GM12878 (cell line): ENCODE results near the gene CHST8. TPM values are rescaled to one million over a fixed set of nuclear protein-coding genes. Genes with fewer than 3 reads are reported as not detected.

Source experiments
- ATAC-seq: fragments of 200-7000 bp; cut with Tn5 transposase; 3 replicates; pipeline ENCODE4 v1.9.1; 2020; ENCODE audit warnings: mild to moderate bottlenecking, moderate library complexity
- BruUV-seq: library from RNA; stranded (reverse); fragments of 400-500 nt; replicated peaks from 2 replicates; lab custom pipeline; 2021; lab: Mats Ljungman, UMichigan
- CTCF ChIA-PET: fragments of 300-600 bp; sonication (Branson Sonifier 250); formaldehyde crosslinking; extraction: SDS; loops from one replicate; lab custom pipeline; 2021; ENCODE audit warnings: inconsistent platforms; lab: Yijun Ruan, JAX
- POLR2A ChIA-PET: fragments of 350-600 bp; formaldehyde crosslinking; extraction: SDS; loops from one replicate; lab custom pipeline; 2021; ENCODE audit warnings: inconsistent platforms; lab: Charles Lee
- RAD21 ChIA-PET: fragments of 300-600 bp; sonication (Branson Sonifier 250); formaldehyde crosslinking; loops from one replicate; lab custom pipeline; 2023; ENCODE audit warnings: antibody characterized with exemption; ENCODE audit not compliant: unreplicated experiment; lab: Charles Lee
- SMC1A ChIA-PET: fragments of 300-600 bp; sonication (Branson Sonifier 250); formaldehyde crosslinking; loops from one replicate; lab custom pipeline; 2023; ENCODE audit not compliant: unreplicated experiment, uncharacterized antibody; lab: Charles Lee
- DNase-seq: peaks from one replicate; pipeline ENCODE4 v3.0.0-alpha.2; 2011; ENCODE audit warnings: low read depth, low spot score
- FAIRE-seq: peaks from 3 replicates; lab custom pipeline; 2011; peaks lifted over from hg19 to GRCh38; lab: Jason Lieb, UNC
- H2AFZ ChIP-seq: 2 replicates; pipeline ENCODE4 v1.6.0; 2011; ENCODE audit warnings: low read depth, low read length, control low read depth; ENCODE audit not compliant: control insufficient read depth
- H3K27ac ChIP-seq: 2 replicates; pipeline ENCODE4 v1.5.1; 2011; ENCODE audit warnings: control low read depth; ENCODE audit not compliant: control insufficient read depth, insufficient read depth
- H3K27me3 ChIP-seq, 2 experiments: replicated peaks in 1 of 2; 2 replicates each; pipeline versions ENCODE4 v1.6.0 to v1.6.1; 2011; ENCODE audit warnings: low read length in 1 of 2; ENCODE audit not compliant: control insufficient read depth in 2 of 2, insufficient read depth in 2 of 2
- H3K36me3 ChIP-seq, 2 experiments: 2 replicates each; pipeline ENCODE4 v1.5.1; 2011; ENCODE audit warnings: low read length in 1 of 2; ENCODE audit not compliant: control insufficient read depth in 2 of 2, insufficient read depth in 2 of 2
- H3K4me1 ChIP-seq: 2 replicates; pipeline ENCODE4 v1.6.1; 2011; ENCODE audit warnings: mild to moderate bottlenecking, low read length, moderate library complexity, mixed read lengths; ENCODE audit not compliant: control insufficient read depth, insufficient read depth
- H3K4me2 ChIP-seq: 2 replicates; pipeline ENCODE4 v1.6.0; 2011; ENCODE audit warnings: control low read depth; ENCODE audit not compliant: control insufficient read depth, insufficient read depth
- H3K4me3 ChIP-seq: fragments of 200-600 bp; sonication (generic); 2 replicates; pipeline ENCODE4 v1.5.1; 2016
- H3K79me2 ChIP-seq: 2 replicates; pipeline ENCODE4 v1.6.0; 2011; ENCODE audit warnings: low read length; ENCODE audit not compliant: control insufficient read depth, insufficient read depth
- H3K9ac ChIP-seq: 2 replicates; pipeline ENCODE4 v1.8.0; 2011; ENCODE audit warnings: low read length, control low read depth, mixed read lengths; ENCODE audit not compliant: control insufficient read depth, insufficient read depth
- H3K9me3 ChIP-seq: replicated peaks from 3 replicates; pipeline ENCODE4 v1.5.1; 2011; ENCODE audit warnings: mild to moderate bottlenecking, low read length; ENCODE audit not compliant: control insufficient read depth, insufficient read depth
- H4K20me1 ChIP-seq: 2 replicates; pipeline ENCODE4 v1.6.0; 2011; ENCODE audit not compliant: control insufficient read depth, insufficient read depth
- MEF2A ChIP-seq: IDR thresholded peaks from 2 replicates; pipeline ENCODE4 v1.6.1; 2011; ENCODE audit warnings: low read depth, mild to moderate bottlenecking, low read length, moderate library complexity; ENCODE audit not compliant: insufficient read depth
- NR2C2 ChIP-seq: IDR thresholded peaks from 2 replicates; pipeline ENCODE4 v1.6.1; 2011; ENCODE audit warnings: borderline replicate concordance, low read depth; ENCODE audit not compliant: control insufficient read depth, insufficient read length
- PML ChIP-seq: IDR thresholded peaks from 2 replicates; pipeline ENCODE4 v1.6.1; 2012; ENCODE audit warnings: low read length, inconsistent platforms
- POLR2A ChIP-seq: IDR thresholded peaks from 2 replicates; pipeline ENCODE4 v1.6.1; 2011; ENCODE audit warnings: low read depth, mild to moderate bottlenecking, low read length
- WRNIP1 ChIP-seq: IDR thresholded peaks from 2 replicates; pipeline ENCODE4 v1.6.1; 2011; ENCODE audit warnings: low read depth, low read length, improper control_type of control experiment, borderline replicate concordance
- YBX1 ChIP-seq: fragments of 450-650 bp; IDR thresholded peaks from 2 replicates; pipeline ENCODE4 v1.6.1; 2016; ENCODE audit warnings: antibody characterized with exemption
- ZSCAN29 ChIP-seq: fragments of 450-650 bp; IDR thresholded peaks from 2 replicates; pipeline ENCODE4 v1.6.1; 2017; ENCODE audit warnings: mild to moderate bottlenecking, moderate library complexity
- WGBS: methylation state at CpG from one replicate; pipeline ENCODE4 v1.1.6; 2016; ENCODE audit warnings: low lambda C conversion rate; ENCODE audit not compliant: insufficient replicate concordance, insufficient coverage; ENCODE audit errors: missing lambda C conversion rate; 5-methylcytosine and 5-hydroxymethylcytosine counted together
- in situ Hi-C: fragments of 300-500 bp; cut with MboI; formaldehyde crosslinking; loops from 9 replicates; pipeline ENCODE4 v1.14.3; 2018; ENCODE audit warnings: mixed read lengths
- intact Hi-C: fragments of 100-400 bp; cut with micrococcal nuclease; formaldehyde crosslinking; loops from one replicate; pipeline ENCODE4 v1.14.2; 2022; ENCODE audit not compliant: unreplicated experiment
- polyA plus RNA-seq, 11 experiments: library from polyadenylated mRNA; depleted of rRNA in 4 of 11; unstranded in 6 of 11; stranded (reverse) in 5 of 11; fragments of >200 nt; fragmentation: Nextera tagmentation in 4 of 11; fragmentation: Illumina TruSeq in 1 of 11; extraction: Ambion mirVana in 4 of 11; extraction: Trizol in 1 of 11; gene quantifications; 1 replicate in 1 of 11; 2 replicates in 10 of 11; pipeline versions ENCODE4 v1.2.1 to v1.2.3, GENCODE V29; 2011 to 2016; ENCODE audit warnings: inconsistent platforms in 2 of 11, missing spikeins in 2 of 11, low read depth in 1 of 11
- total RNA-seq, 4 experiments: library from RNA; depleted of rRNA in 3 of 4; stranded (reverse); fragments of >200 nt in 3 of 4; fragmentation: Illumina TruSeq in 1 of 4; extraction: Trizol in 1 of 4; gene quantifications; 2 replicates each; pipeline versions ENCODE4 v1.2.1 to v1.2.3, GENCODE V29; 2013 to 2021
- TF ChIP-seq, protein P1 (sequence below): fragments of 450-650 bp; IDR thresholded peaks from 2 replicates; pipeline ENCODE4 v1.6.1; 2014; ENCODE audit warnings: mild to moderate bottlenecking

CHST8 gene
- total and polyA plus RNA-seq, 10 of the 15 experiments (the other 5 are each of a cell fraction or from before 2014, with no cell fraction given) = 0.06 TPM; not detected in 9

DNA sequence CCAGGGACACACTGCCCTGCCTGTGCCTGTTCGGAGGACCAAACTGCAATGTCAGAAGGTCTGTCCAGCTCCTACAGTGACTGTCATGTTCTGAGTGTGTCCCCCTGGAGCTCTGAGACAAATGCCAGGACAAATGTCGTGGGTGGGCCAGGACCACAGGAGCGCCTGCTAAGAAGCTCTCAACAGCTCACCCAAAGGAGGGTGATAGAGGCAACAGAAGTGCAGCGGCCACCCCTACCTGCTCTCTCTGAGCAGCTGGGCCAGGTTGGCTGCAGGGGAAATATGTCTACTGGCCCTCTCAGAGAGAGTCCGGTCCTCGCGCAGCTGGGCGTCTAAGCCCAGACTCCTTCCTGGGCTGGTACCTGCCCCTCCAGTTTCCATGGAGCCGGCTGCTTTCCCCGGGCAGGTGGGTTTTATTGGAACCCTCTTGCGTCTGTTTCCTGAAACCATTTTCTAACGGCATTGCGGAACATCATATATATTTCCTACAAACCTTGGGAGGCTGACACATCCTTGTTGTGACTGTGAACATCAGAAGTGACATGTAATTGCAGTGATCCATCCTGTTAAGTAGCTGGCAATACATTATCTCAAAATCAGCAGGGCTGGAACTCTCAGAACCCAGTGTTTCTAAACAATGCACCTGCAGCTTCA, 78.1 kb downstream of the CHST8 start:
- TF ChIP-seq WRNIP1 = no peak
- no peak for TF ChIP-seq MEF2A
- TF ChIP-seq, protein P1, sequence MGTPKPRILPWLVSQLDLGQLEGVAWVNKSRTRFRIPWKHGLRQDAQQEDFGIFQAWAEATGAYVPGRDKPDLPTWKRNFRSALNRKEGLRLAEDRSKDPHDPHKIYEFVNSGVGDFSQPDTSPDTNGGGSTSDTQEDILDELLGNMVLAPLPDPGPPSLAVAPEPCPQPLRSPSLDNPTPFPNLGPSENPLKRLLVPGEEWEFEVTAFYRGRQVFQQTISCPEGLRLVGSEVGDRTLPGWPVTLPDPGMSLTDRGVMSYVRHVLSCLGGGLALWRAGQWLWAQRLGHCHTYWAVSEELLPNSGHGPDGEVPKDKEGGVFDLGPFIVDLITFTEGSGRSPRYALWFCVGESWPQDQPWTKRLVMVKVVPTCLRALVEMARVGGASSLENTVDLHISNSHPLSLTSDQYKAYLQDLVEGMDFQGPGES = no peak
- TF ChIP-seq PML = no peak
- WGBS = 55% methylated on average over 13 of the region's 13 CpGs
- H4K20me1 ChIP-seq = no peaks in the 10 kb centered on the region
- no peak overlapping the region for H3K9ac ChIP-seq
- no peak overlapping the region for H2AFZ ChIP-seq
- no peaks in the 10 kb centered on the region; a peak in 1 of 4 replicates for H3K27me3 ChIP-seq
- H3K4me3 ChIP-seq = no peak overlapping the region
- H3K4me1 ChIP-seq = no peaks in the 10 kb centered on the region
- H3K79me2 ChIP-seq = no peaks in the 10 kb centered on the region
- FAIRE-seq (no peak), ATAC-seq (no peak), DNase-seq (no peak)
- RAD21 ChIA-PET = no interaction called here
- CTCF ChIA-PET = no interaction called here
- no peak overlapping the region for H3K4me2 ChIP-seq
- SMC1A ChIA-PET = no interaction called here
- BruUV-seq = no TSS peak
- H3K36me3 ChIP-seq = no peaks in the 10 kb centered on the region
- POLR2A ChIA-PET = no interaction called here
- no peaks in the 10 kb centered on the region for H3K9me3 ChIP-seq
- in situ Hi-C loops = no loop called here
- intact Hi-C loops = no loop called here
- H3K27ac ChIP-seq = no peak overlapping the region

DNA sequence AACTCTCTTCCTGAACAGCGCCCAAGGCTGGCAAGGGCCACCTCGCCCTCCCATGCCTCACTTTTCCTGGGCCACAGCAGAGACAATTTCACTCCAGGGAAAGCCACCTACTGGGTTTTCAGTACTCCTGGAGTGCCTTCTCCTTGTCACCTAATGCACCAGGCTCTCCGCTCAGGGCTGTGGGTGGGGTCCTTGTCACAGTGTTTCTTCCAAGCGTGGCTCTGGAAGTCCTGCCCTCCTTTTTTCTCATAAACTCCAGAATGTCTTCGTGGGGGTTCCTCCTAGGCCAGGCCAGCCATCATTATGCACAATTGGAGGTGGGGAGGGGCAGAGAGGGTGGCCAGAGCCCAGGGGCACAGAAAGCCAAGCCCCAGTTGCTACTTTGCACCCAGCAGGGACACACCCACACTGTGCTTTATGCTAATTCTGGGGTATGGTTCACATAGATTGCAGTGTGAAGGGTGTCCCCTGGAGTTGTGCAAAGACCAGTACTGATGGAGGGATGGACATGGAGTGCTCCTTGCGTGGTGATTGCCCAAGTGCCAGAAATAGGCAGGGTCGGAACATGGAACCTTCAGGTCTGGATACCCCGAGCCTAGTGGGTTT, 78.8 kb downstream of the CHST8 start:
- Histone ChIP-seq H4K20me1 (no peaks in the 10 kb centered on the region), H3K79me2 (no peaks in the 10 kb centered on the region), H3K4me2 (no peak overlapping the region), H3K27ac (no peak overlapping the region), H3K27me3 (no peaks in the 10 kb centered on the region; a peak in 1 of 4 replicates), H3K36me3 (no peaks in the 10 kb centered on the region), H3K9ac (no peak overlapping the region), H3K9me3 (no peaks in the 10 kb centered on the region), H3K4me1 (no peaks in the 10 kb centered on the region), H2AFZ (no peak overlapping the region), H3K4me3 (no peak overlapping the region)
- ChIA-PET CTCF (no interaction called here), POLR2A (no interaction called here), SMC1A (no interaction called here), RAD21 (no interaction called here)
- FAIRE-seq (no peak), DNase-seq (no peak), ATAC-seq (no peak)
- in situ Hi-C loops (no loop called here), intact Hi-C loops (no loop called here)
- WGBS = 7% methylated on average over 8 of the region's 8 CpGs
- BruUV-seq = no TSS peak
- TF ChIP-seq ZSCAN29 (no peak), YBX1 (no peak), NR2C2 (no peak), POLR2A (no peak)
